Heart left ventricle (tissue), 16 donors: ENCODE results near the gene NLRP1. TPM values are rescaled to one million over a fixed set of nuclear protein-coding genes. Genes with fewer than 3 reads are reported as not detected.

Source experiments
- ATAC-seq, 4 donors: fragments of 200-7000 bp; cut with Tn5 transposase; one replicate each; pipeline ENCODE4 v1.9.1; 2020 to 2022; ENCODE audit warnings: moderate library complexity in 4 of 4, mild to moderate bottlenecking in 3 of 4, moderate number of reproducible peaks in 1 of 4
- DNase-seq, 5 donors: peaks; one replicate each; pipeline ENCODE4 v3.0.0-alpha.2; 2020
- H3K27ac ChIP-seq, 12 donors: fragments of 200-600 bp; sonication (generic) in 4 of 12; one replicate each; pipeline versions ENCODE4 v1.5.0 to v1.8.0; 2016 to 2022; ENCODE audit warnings: mild to moderate bottlenecking in 2 of 12
- H3K27me3 ChIP-seq, 9 donors: fragments of 200-600 bp; sonication (generic) in 2 of 9; one replicate each; pipeline versions ENCODE4 v1.5.1 to v1.8.0; 2016 to 2022; ENCODE audit warnings: mild to moderate bottlenecking in 3 of 9
- H3K36me3 ChIP-seq, 9 donors: fragments of 200-600 bp; sonication (generic) in 2 of 9; one replicate each; pipeline versions ENCODE4 v1.5.0 to v1.8.0; 2018 to 2022; ENCODE audit warnings: mild to moderate bottlenecking in 2 of 9
- H3K4me1 ChIP-seq, 12 donors: fragments of 200-600 bp; sonication (generic) in 4 of 12; one replicate each; pipeline versions ENCODE4 v1.5.0 to v1.8.0; 2016 to 2022; ENCODE audit warnings: mild to moderate bottlenecking in 3 of 12
- H3K4me3 ChIP-seq, 12 donors: fragments of 200-600 bp; sonication (generic) in 4 of 12; one replicate each; pipeline versions ENCODE4 v1.5.0 to v1.8.0; 2017 to 2022; ENCODE audit warnings: mild to moderate bottlenecking in 9 of 12, moderate library complexity in 4 of 12
- H3K9me3 ChIP-seq, 12 donors: fragments of 200-600 bp; sonication (generic) in 4 of 12; one replicate each; pipeline versions ENCODE4 v1.5.0 to v1.8.0; 2016 to 2022; ENCODE audit warnings: mild to moderate bottlenecking in 1 of 12
- CTCF ChIP-seq, 12 donors: fragments of 200-600 bp; sonication (generic) in 4 of 12; IDR thresholded peaks; one replicate each; pipeline versions ENCODE4 v1.5.0 to v1.8.0; 2018 to 2022; ENCODE audit warnings: antibody characterized with exemption in 12 of 12, mild to moderate bottlenecking in 5 of 12
- POLR2A ChIP-seq, 2 donors: fragments of 450-650 bp; IDR thresholded peaks; one replicate each; pipeline ENCODE4 v1.6.1; 2017; ENCODE audit warnings: antibody characterized with exemption in 2 of 2, mild to moderate bottlenecking in 2 of 2, moderate library complexity in 2 of 2
- WGBS, 4 donors: extraction: QIAGEN DNeasy Blood & Tissue Kit in 2 of 4; methylation state at CpG; one replicate each; pipeline versions ENCODE4 v1.1.5 to v1.1.7; 2013 to 2018; 5-methylcytosine and 5-hydroxymethylcytosine counted together
- intact Hi-C, 10 donors: fragments of 100-400 bp; cut with DNase I; formaldehyde crosslinking; loops; one replicate each; pipeline versions ENCODE4 v1.11.1 to v1.14.2; 2022
- polyA plus RNA-seq, 2 donors: library from polyadenylated mRNA; stranded (reverse); fragments of 200-250 nt; gene quantifications; one replicate each; pipeline ENCODE4 v1.2.3, GENCODE V29; 2013
- total RNA-seq, 9 donors: library from RNA; depleted of rRNA in 2 of 9; stranded (reverse); fragments of >200 nt in 2 of 9; fragmentation: NEBNext Ultra II Directional in 3 of 9; extraction: Animal tissue kit (Norgen Biotek cat#: 25700) in 3 of 9; gene quantifications; one replicate each; pipeline versions ENCODE4 v1.1.0 to v1.2.4, GENCODE V29; 2016 to 2023
- donor health status: ischemic (EF 13 %, LVEDD 7.1; RV severe dilation, severe dysfunction).
- donor health status: healthy with polysubstance abuse.
- donor health status: DM: no; HTN: yes; CAD: no.
- donor health status: DM: no; HTN: no; CAD: no.
- donor health status: ischemic (EF 25% LVEDD 6.9; RV normal size, moderate dysfunction).
- donor health status: ischemic (EF 25% LVEDD 5.7; RV mildly dilated, moderate dysfunction).
- donor health status: healthy.
- donor health status: DM: yes; HTN: yes; CAD: no.
- donor health status: ischemic (EF 35%, LVEDD 5.7; RV mildly dilated, moderate dysfunction).
- donor health status: nonischemic (EF 11% LVEDD 7.7; RV severe dilation, severe dysfunction).
- donor health status: DM: yes; HTN: yes; CAD: no.
- donor health status: PGD.
- donor health status: ischemic (EF 29% LVEDD 5.4; RV normal size, mild dysfunction).
- donor health status: nonischemic (EF 23%, LVEDD 6.1; RV moderate dilation, normal function).

NLRP1 gene
- total and polyA plus RNA-seq, 11 donors, result 3.8 to 16.7 (median 8.8) TPM

GRCh38 chr17:5560361-5560988 is 23.8 kb downstream of the NLRP1 start:
- ATAC-seq, result no peak
- no peak for DNase-seq
- Histone ChIP-seq H3K27me3 (no peaks in the 10 kb centered on the region), H3K4me1 (no peaks in the 10 kb centered on the region), H3K27ac (no peak overlapping the region), H3K36me3 (peaks cover 0 to 49% (median 33%) of the 10 kb centered on the region in 9 donors), H3K9me3 (peaks cover 0 to 14% (median 0%) of the 10 kb centered on the region in 12 donors), H3K4me3 (no peak overlapping the region)
- intact Hi-C loops, result no loop called here
- TF ChIP-seq POLR2A (IDR thresholded peaks at IDR 0.05) (no peak), CTCF (IDR thresholded peaks at IDR 0.05) (no peak)
- 87 to 92% (median 89%) methylated on average over 7 to 9 of the region's 9 CpGs for WGBS, 4 donors

- Histone ChIP-seq H3K27me3 (no peaks in the 10 kb centered on the region), H3K4me3 (no peak overlapping the region), H3K4me1 (no peaks in the 10 kb centered on the region), H3K27ac (no peak overlapping the region), H3K36me3 (peaks cover 0 to 54% (median 33%) of the 10 kb centered on the region in 9 donors), H3K9me3 (peaks cover 0 to 11% (median 0%) of the 10 kb centered on the region in 12 donors)
- 91 to 94% (median 93%) methylated on average over 15 to 16 of the region's 16 CpGs for WGBS, 4 donors
- intact Hi-C loops, result no loop called here
- TF ChIP-seq CTCF (IDR thresholded peaks at IDR 0.05) (no peak), POLR2A (IDR thresholded peaks at IDR 0.05) (no peak)
- DNase-seq, result no peak
- ATAC-seq, result no peak
These were observed 25.2 kb downstream of the NLRP1 start for GRCh38 chr17:5558815-5559785.

- no peak overlapping the region for H3K4me3 ChIP-seq
- no peak overlapping the region for H3K27ac ChIP-seq
- no peaks in the 10 kb centered on the region for H3K9me3 ChIP-seq
- intact Hi-C loops, result no loop called here
- peaks cover 0 to 65% (median 43%) of the 10 kb centered on the region in 9 donors for H3K36me3 ChIP-seq
- 72 to 79% (median 76%) methylated on average over 5 to 6 of the region's 6 CpGs for WGBS, 4 donors
- DNase-seq, result no peak
- no peak for ATAC-seq
- no peaks in the 10 kb centered on the region for H3K27me3 ChIP-seq
- no peak for TF ChIP-seq CTCF (IDR thresholded peaks at IDR 0.05)
- no peak for TF ChIP-seq POLR2A (IDR thresholded peaks at IDR 0.05)
- H3K4me1 ChIP-seq, result no peaks in the 10 kb centered on the region
These were observed 26.3 kb downstream of the NLRP1 start for GRCh38 chr17:5557990-5558389.

GRCh38 chr17:5557485-5557884 is 26.8 kb downstream of the NLRP1 start:
- H3K36me3 ChIP-seq, result peaks cover 0 to 70% (median 48%) of the 10 kb centered on the region in 9 donors
- no peaks in the 10 kb centered on the region for H3K27me3 ChIP-seq
- H3K4me3 ChIP-seq, result no peak overlapping the region
- peak in 1 of 4 donors; percentile 20 for ATAC-seq
- DNase-seq, result no peak
- 77 to 80% (median 78%) methylated on average over 8 of the region's 8 CpGs for WGBS, 4 donors
- H3K4me1 ChIP-seq, result no peaks in the 10 kb centered on the region
- TF ChIP-seq CTCF (IDR thresholded peaks at IDR 0.05) (no peak), POLR2A (IDR thresholded peaks at IDR 0.05) (no peak)
- intact Hi-C loops, result no loop called here
- no peaks in the 10 kb centered on the region for H3K9me3 ChIP-seq
- H3K27ac ChIP-seq, result no peak overlapping the region
